Endothelial cell of umbilical vein (primary cell): ENCODE measurements around the gene PNCK. TPM values are rescaled to one million over a fixed set of nuclear protein-coding genes. Genes with fewer than 3 reads are reported as not detected.

Experiments used
- BruUV-seq: library from RNA; stranded (reverse); fragments of 400-500 nt; replicated peaks from 2 replicates; lab custom pipeline; 2021; lab: Mats Ljungman, UMichigan
- CTCF ChIA-PET: fragments of 300-600, 350-600 bp; sonication (Branson Sonifier 250); formaldehyde crosslinking; loops from one replicate; lab custom pipeline; 2021; ENCODE audit warnings: antibody characterized with exemption, inconsistent platforms; lab: Charles Lee
- POLR2A ChIA-PET: fragments of 300-600, 350-600 bp; sonication (Branson Sonifier 250); formaldehyde crosslinking; loops from one replicate; lab custom pipeline; 2021; ENCODE audit warnings: antibody characterized with exemption, inconsistent platforms; lab: Charles Lee
- DNase-seq: peaks from one replicate; pipeline ENCODE4 v3.0.0-alpha.2; 2011; ENCODE audit warnings: low read depth, low spot score
- FAIRE-seq: peaks from 2 replicates; lab custom pipeline; 2011; peaks lifted over from hg19 to GRCh38; lab: Jason Lieb, UNC
- H2AFZ ChIP-seq: 2 replicates; pipeline ENCODE4 v1.6.0; 2012; ENCODE audit warnings: low read depth, low read length, control low read depth, inconsistent platforms
- H3K27ac ChIP-seq: 2 replicates; pipeline ENCODE4 v1.5.1; 2011; ENCODE audit warnings: low read depth, mild to moderate bottlenecking, control low read depth, low read length, moderate library complexity; ENCODE audit not compliant: insufficient read depth
- H3K27me3 ChIP-seq, 2 experiments: 2 replicates each; pipeline versions ENCODE4 v1.6.0 to v1.6.1; 2011; ENCODE audit warnings: low read length in 2 of 2, mixed read lengths in 1 of 2; ENCODE audit not compliant: control insufficient read depth in 2 of 2, insufficient read depth in 2 of 2
- H3K36me3 ChIP-seq, 2 experiments: 2 replicates in 1 of 2; 3 replicates in 1 of 2; pipeline ENCODE4 v1.5.1; 2011; ENCODE audit warnings: low read length in 2 of 2, mild to moderate bottlenecking in 1 of 2, moderate library complexity in 1 of 2; ENCODE audit not compliant: control insufficient read depth in 2 of 2, insufficient read depth in 2 of 2; ENCODE audit errors: extremely low read depth in 1 of 2
- H3K4me1 ChIP-seq: 3 replicates; pipeline ENCODE4 v1.5.1; 2011; ENCODE audit warnings: mild to moderate bottlenecking, low read length; ENCODE audit not compliant: control insufficient read depth, insufficient read depth; ENCODE audit errors: extremely low read depth
- H3K4me2 ChIP-seq: 2 replicates; pipeline ENCODE4 v1.6.1; 2011; ENCODE audit warnings: low read length, control low read depth, mixed read lengths; ENCODE audit not compliant: insufficient read depth
- H3K4me3 ChIP-seq, 3 experiments: fragments of 200-600 bp in 1 of 3; sonication (generic), shearing (Covaris generic) in 1 of 3; replicated peaks in 1 of 3; 2 replicates each; pipeline ENCODE4 v1.5.1; 2011 to 2016; ENCODE audit warnings: control low read depth in 3 of 3, low read length in 3 of 3, mild to moderate bottlenecking in 2 of 3, inconsistent platforms in 1 of 3, low read depth in 1 of 3, moderate library complexity in 1 of 3; ENCODE audit not compliant: insufficient read depth in 1 of 3
- H3K79me2 ChIP-seq: 2 replicates; pipeline ENCODE4 v1.6.0; 2012; ENCODE audit warnings: low read length, inconsistent platforms; ENCODE audit not compliant: control insufficient read depth, insufficient read depth
- H3K9ac ChIP-seq: replicated peaks from 2 replicates; pipeline ENCODE3; 2011; ENCODE audit warnings: low read length, control low read depth; ENCODE audit not compliant: insufficient read depth; ENCODE audit errors: extremely low read depth
- H3K9me1 ChIP-seq: replicated peaks from 3 replicates; pipeline ENCODE4 v1.6.0; 2011; ENCODE audit warnings: mild to moderate bottlenecking, low read length; ENCODE audit not compliant: control insufficient read depth, insufficient read depth; ENCODE audit errors: extremely low read depth
- H3K9me3 ChIP-seq: replicated peaks from 2 replicates; pipeline ENCODE4 v1.5.1; 2012; ENCODE audit warnings: low read length, inconsistent platforms; ENCODE audit not compliant: control insufficient read depth, insufficient read depth
- H4K20me1 ChIP-seq: replicated peaks from 2 replicates; pipeline ENCODE3; 2011; ENCODE audit warnings: mild to moderate bottlenecking, low read length; ENCODE audit not compliant: control insufficient read depth, insufficient read depth; ENCODE audit errors: extremely low read depth
- CTCF ChIP-seq, 2 donors: IDR thresholded peaks; 1 replicate in 1 of 2; 2 replicates in 1 of 2; pipeline ENCODE4 v1.5.1; 2011; ENCODE audit warnings: low read length in 2 of 2, mild to moderate bottlenecking in 2 of 2, moderate library complexity in 2 of 2, control low read depth in 1 of 2, inconsistent platforms in 1 of 2, low read depth in 1 of 2; ENCODE audit not compliant: insufficient read depth in 1 of 2; ENCODE audit errors: extremely low read depth in 1 of 2
- EZH2 ChIP-seq: IDR thresholded peaks from 2 replicates; pipeline ENCODE4 v1.6.1; 2012; ENCODE audit warnings: borderline replicate concordance, low read depth, mild to moderate bottlenecking, moderate library complexity, low read length, inconsistent platforms; ENCODE audit not compliant: severe bottlenecking
- FOS ChIP-seq: IDR thresholded peaks from 2 replicates; pipeline ENCODE4 v1.6.1; 2011; ENCODE audit warnings: mild to moderate bottlenecking, low read length, moderate library complexity, borderline replicate concordance; ENCODE audit not compliant: insufficient read depth
- GATA2 ChIP-seq: IDR thresholded peaks from 2 replicates; pipeline ENCODE4 v1.7.0; 2011; ENCODE audit warnings: low read depth, mild to moderate bottlenecking, moderate library complexity, mixed read lengths, low read length; ENCODE audit not compliant: insufficient read length, insufficient read depth
- JUN ChIP-seq: IDR thresholded peaks from 2 replicates; pipeline ENCODE4 v1.6.1; 2011; ENCODE audit warnings: borderline replicate concordance, low read depth; ENCODE audit not compliant: insufficient read length, insufficient read depth
- MYC ChIP-seq: IDR thresholded peaks from one replicate; pipeline ENCODE4 v1.6.1; 2011; ENCODE audit warnings: mild to moderate bottlenecking, low read depth, low read length
- POLR2A ChIP-seq: IDR thresholded peaks from 2 replicates; pipeline ENCODE4 v1.6.1; 2012; ENCODE audit warnings: low read depth, mild to moderate bottlenecking, control low read depth, low read length
- POLR2AphosphoS5 ChIP-seq: IDR thresholded peaks from 2 replicates; pipeline ENCODE4 v1.6.1; 2012; ENCODE audit warnings: low read depth, mild to moderate bottlenecking, control low read depth, low read length, moderate library complexity; ENCODE audit not compliant: insufficient read depth
- dilution Hi-C: fragments of 300-500 bp; cut with MboI; formaldehyde crosslinking; loops from one replicate; pipeline ENCODE4 v1.15.0; 2019; ENCODE audit warnings: low sequenced_read_pairs; ENCODE audit not compliant: extremely low pct_ligation_motif_present
- intact Hi-C: fragments of 100-400 bp; cut with micrococcal nuclease; formaldehyde crosslinking; loops from one replicate; pipeline ENCODE4 v1.10.0; 2022
- polyA plus RNA-seq, 4 experiments: library from polyadenylated mRNA; depleted of rRNA in 3 of 4; stranded (reverse) in 3 of 4; unstranded in 1 of 4; fragments of >200 nt; gene quantifications; 2 replicates each; pipeline versions ENCODE4 v1.2.1 to v1.2.3, GENCODE V29; 2011 to 2012; ENCODE audit warnings: missing spikeins in 1 of 4
- total RNA-seq: library from RNA; stranded (reverse); gene quantifications from 2 replicates; pipeline ENCODE4 v1.2.3, GENCODE V29; 2021

Gene PNCK
- total and polyA plus RNA-seq, 2 donors (not counting 3 experiments of a cell fraction or from before 2014, with no cell fraction given): 0.12 TPM; not detected in 1

DNA sequence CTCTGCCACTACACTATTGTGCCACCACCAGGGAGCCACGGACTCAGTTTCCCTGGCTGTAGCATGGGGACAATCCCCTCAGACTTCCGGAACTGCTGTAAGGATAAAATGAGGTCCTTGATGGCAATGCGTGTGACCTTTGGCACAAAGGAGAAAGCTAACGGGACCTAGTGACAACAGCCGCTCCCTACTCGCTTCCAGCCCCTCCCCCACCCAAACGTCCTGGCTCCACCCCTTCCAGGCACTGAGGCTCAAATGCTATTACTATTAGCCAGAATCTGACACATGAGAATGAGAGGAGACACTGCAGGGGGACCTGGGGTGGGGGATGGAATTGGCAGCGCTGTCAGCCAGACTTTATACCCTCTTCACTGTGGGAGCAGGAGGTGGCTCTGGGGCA lies 32.0 kb downstream of the PNCK start:
- no peak overlapping the region for H3K4me3 ChIP-seq
- TF ChIP-seq POLR2AphosphoS5 (no peak), MYC (no peak), JUN (no peak), EZH2 (no peak), FOS (no peak), GATA2 (no peak), CTCF (IDR thresholded peaks at IDR 0.05; ENCODE audit: extremely low read depth in 1 of 2, insufficient read depth in 1 of 2, low read depth in 1 of 2, low read length in 2 of 2) (no peak), POLR2A (no peak)
- DNase-seq (no peak), FAIRE-seq (no peak)
- no peaks in the 10 kb centered on the region for H3K9me1 ChIP-seq
- CTCF ChIA-PET: no interaction called here
- H4K20me1 ChIP-seq: no peaks in the 10 kb centered on the region
- BruUV-seq: no TSS peak
- H3K4me1 ChIP-seq: no peaks in the 10 kb centered on the region
- H3K27ac ChIP-seq: no peak overlapping the region
- no peaks in the 10 kb centered on the region for H3K36me3 ChIP-seq
- H2AFZ ChIP-seq: no peak overlapping the region
- no peak overlapping the region for H3K9ac ChIP-seq
- POLR2A ChIA-PET: no interaction called here
- dilution Hi-C loops: no loop called here
- H3K9me3 ChIP-seq: no peaks in the 10 kb centered on the region
- intact Hi-C loops: no loop called here
- H3K27me3 ChIP-seq: peaks cover 43 to 45% of the 10 kb centered on the region in 2 experiments
- H3K79me2 ChIP-seq: no peaks in the 10 kb centered on the region
- H3K4me2 ChIP-seq: no peak overlapping the region
